H9 (cell line): ENCODE data around the gene KRT9. TPM values are rescaled to one million over a fixed set of nuclear protein-coding genes. Genes with fewer than 3 reads are reported as not detected.

Experiments used
- DNase-seq: peaks from one replicate; pipeline ENCODE4 v3.0.0-alpha.2; 2017
- H2AFZ ChIP-seq: one replicate; pipeline ENCODE4 v1.6.1; 2013; ENCODE audit warnings: mild to moderate bottlenecking, low read length, control low read depth, moderate library complexity
- H2AK5ac ChIP-seq: 2 replicates; pipeline ENCODE4 v1.6.1; 2013; ENCODE audit warnings: low read length, control low read depth, mixed read lengths; ENCODE audit not compliant: insufficient read length
- H2BK120ac ChIP-seq: one replicate; pipeline ENCODE4 v1.6.1; 2013; ENCODE audit warnings: low read depth, mild to moderate bottlenecking, low read length, control low read depth, inconsistent platforms; ENCODE audit not compliant: poor library complexity, severe bottlenecking
- H2BK12ac ChIP-seq: 2 replicates; pipeline ENCODE4 v1.6.1; 2013; ENCODE audit warnings: low read length, control low read depth, mixed read lengths, low read depth; ENCODE audit not compliant: insufficient read length
- H2BK15ac ChIP-seq: 2 replicates; pipeline ENCODE4 v1.6.1; 2013; ENCODE audit warnings: low read depth, low read length, control low read depth
- H2BK20ac ChIP-seq: one replicate; pipeline ENCODE4 v1.6.1; 2013; ENCODE audit warnings: low read depth, mild to moderate bottlenecking, low read length, control low read depth, inconsistent platforms; ENCODE audit not compliant: poor library complexity, severe bottlenecking
- H2BK5ac ChIP-seq: 2 replicates; pipeline ENCODE4 v1.6.1; 2013; ENCODE audit warnings: low read length, control low read depth, mixed read lengths; ENCODE audit not compliant: insufficient read length
- H3K14ac ChIP-seq: 2 replicates; pipeline ENCODE4 v1.6.1; 2013; ENCODE audit warnings: low read length, control low read depth; ENCODE audit not compliant: insufficient read depth
- H3K18ac ChIP-seq: 2 replicates; pipeline ENCODE4 v1.6.1; 2013; ENCODE audit warnings: low read depth, mild to moderate bottlenecking, mixed read lengths, low read length, control low read depth; ENCODE audit not compliant: insufficient read length
- H3K23ac ChIP-seq: 2 replicates; pipeline ENCODE4 v1.6.1; 2013; ENCODE audit warnings: low read length, control low read depth, mixed read lengths, low read depth; ENCODE audit not compliant: insufficient read length
- H3K23me2 ChIP-seq: 2 replicates; pipeline ENCODE4 v1.6.1; 2013; ENCODE audit warnings: low read depth, mild to moderate bottlenecking, mixed read lengths, low read length, control low read depth; ENCODE audit not compliant: insufficient read length, poor library complexity, severe bottlenecking
- H3K27ac ChIP-seq: 2 replicates; pipeline ENCODE4 v1.5.1; 2013; ENCODE audit warnings: low read length, control low read depth, mixed read lengths, low read depth; ENCODE audit not compliant: insufficient read length
- H3K27me3 ChIP-seq: 2 replicates; pipeline ENCODE4 v1.6.1; 2013; ENCODE audit warnings: low read length, control low read depth, inconsistent platforms; ENCODE audit not compliant: insufficient read depth
- H3K4ac ChIP-seq: 2 replicates; pipeline ENCODE4 v1.6.1; 2013; ENCODE audit warnings: low read depth, mild to moderate bottlenecking, control low read depth, inconsistent platforms, low read length, moderate library complexity
- H3K4me1 ChIP-seq: 2 replicates; pipeline ENCODE4 v1.6.1; 2013; ENCODE audit warnings: low read length, control low read depth, inconsistent platforms; ENCODE audit not compliant: insufficient read depth
- H3K4me2 ChIP-seq: 2 replicates; pipeline ENCODE4 v1.6.1; 2013; ENCODE audit warnings: low read length, control low read depth, mixed read lengths; ENCODE audit not compliant: insufficient read length, insufficient read depth
- H3K56ac ChIP-seq: 2 replicates; pipeline ENCODE4 v1.6.1; 2013; ENCODE audit warnings: low read depth, mild to moderate bottlenecking, mixed read lengths, low read length, control low read depth; ENCODE audit not compliant: insufficient read length
- H3K79me1 ChIP-seq: 2 replicates; pipeline ENCODE4 v1.6.1; 2013; ENCODE audit warnings: low read depth, mild to moderate bottlenecking, moderate library complexity, low read length, control low read depth, inconsistent platforms; ENCODE audit not compliant: insufficient read depth, poor library complexity, severe bottlenecking
- H3K79me2 ChIP-seq: 2 replicates; pipeline ENCODE4 v1.6.1; 2013; ENCODE audit warnings: low read length, control low read depth, inconsistent platforms; ENCODE audit not compliant: insufficient read depth
- H3K9ac ChIP-seq: 2 replicates; pipeline ENCODE4 v1.6.1; 2013; ENCODE audit warnings: low read length, control low read depth, mixed read lengths; ENCODE audit not compliant: insufficient read length; ENCODE audit errors: extremely low read depth
- H3K9me3 ChIP-seq: one replicate; pipeline ENCODE4 v1.6.1; 2013; ENCODE audit warnings: low read depth, low read length, inconsistent platforms; ENCODE audit not compliant: control insufficient read depth
- H3T11ph ChIP-seq: one replicate; pipeline ENCODE4 v1.6.1; 2013; ENCODE audit warnings: mild to moderate bottlenecking, low read length, control low read depth, inconsistent platforms
- H4K20me1 ChIP-seq: one replicate; pipeline ENCODE4 v1.6.1; 2013; ENCODE audit not compliant: control insufficient read depth, insufficient read length, insufficient read depth
- H4K5ac ChIP-seq: 2 replicates; pipeline ENCODE4 v1.6.1; 2013; ENCODE audit warnings: low read depth, mild to moderate bottlenecking, mixed read lengths, low read length, control low read depth; ENCODE audit not compliant: insufficient read length
- H4K8ac ChIP-seq: replicated peaks from 2 replicates; pipeline ENCODE4 v1.6.1; 2013; ENCODE audit warnings: low read length, control low read depth, mixed read lengths, low read depth; ENCODE audit not compliant: insufficient read length
- H4K91ac ChIP-seq: 2 replicates; pipeline ENCODE4 v1.6.1; 2013; ENCODE audit warnings: low read depth, mild to moderate bottlenecking, moderate library complexity, mixed read lengths, low read length, control low read depth; ENCODE audit not compliant: insufficient read length
- H3K27ac Mint-ChIP-seq, 3 experiments: 2 replicates in 2 of 3; 3 replicates in 1 of 3; pipeline ENCODE4 v1.8.0; 2020 to 2021; ENCODE audit warnings: mixed read lengths in 3 of 3, mild to moderate bottlenecking in 1 of 3, moderate library complexity in 1 of 3
- H3K27me3 Mint-ChIP-seq: 2 replicates; pipeline ENCODE4 v1.8.0; 2021; ENCODE audit warnings: low read depth, mild to moderate bottlenecking, moderate library complexity, mixed read lengths
- H3K36me3 Mint-ChIP-seq, 3 experiments: 2 replicates in 2 of 3; 3 replicates in 1 of 3; pipeline ENCODE4 v1.8.0; 2020 to 2021; ENCODE audit warnings: low read depth in 3 of 3, mixed read lengths in 3 of 3; ENCODE audit not compliant: insufficient read depth in 1 of 3
- H3K4me1 Mint-ChIP-seq, 2 experiments: 2 replicates each; pipeline ENCODE4 v1.8.0; 2020; ENCODE audit warnings: mixed read lengths in 2 of 2
- H3K4me3 Mint-ChIP-seq, 2 experiments: 2 replicates in 1 of 2; 3 replicates in 1 of 2; pipeline ENCODE4 v1.8.0; 2020 to 2021; ENCODE audit warnings: mild to moderate bottlenecking in 2 of 2, mixed read lengths in 2 of 2, moderate library complexity in 1 of 2
- H3K9me3 Mint-ChIP-seq, 2 experiments: 2 replicates in 1 of 2; 3 replicates in 1 of 2; pipeline ENCODE4 v1.8.0; 2020; ENCODE audit warnings: mild to moderate bottlenecking in 2 of 2, mixed read lengths in 2 of 2, moderate library complexity in 1 of 2
- WGBS: extraction: QIAGEN DNeasy Blood & Tissue Kit; methylation state at CpG from one replicate; pipeline ENCODE4 v1.1.7; 2013; ENCODE audit warnings: missing lambda C conversion rate, low lambda C conversion rate, mixed read lengths; ENCODE audit not compliant: insufficient read length; ENCODE audit errors: extremely low coverage; 5-methylcytosine and 5-hydroxymethylcytosine counted together
- total RNA-seq: library from RNA; stranded (reverse); gene quantifications from 2 replicates; pipeline ENCODE4 v1.2.1, GENCODE V29; 2021
- TF ChIP-seq, protein P1 (sequence below): fragments of 200-600 bp; sonication (generic); conservative IDR thresholded peaks from 3 replicates; pipeline ENCODE4 v1.8.0; 2021; ENCODE audit warnings: antibody characterized with exemption, mild to moderate bottlenecking

The KRT9 gene
- total RNA-seq, 1 experiment from 2014 or later: not detected

DNA sequence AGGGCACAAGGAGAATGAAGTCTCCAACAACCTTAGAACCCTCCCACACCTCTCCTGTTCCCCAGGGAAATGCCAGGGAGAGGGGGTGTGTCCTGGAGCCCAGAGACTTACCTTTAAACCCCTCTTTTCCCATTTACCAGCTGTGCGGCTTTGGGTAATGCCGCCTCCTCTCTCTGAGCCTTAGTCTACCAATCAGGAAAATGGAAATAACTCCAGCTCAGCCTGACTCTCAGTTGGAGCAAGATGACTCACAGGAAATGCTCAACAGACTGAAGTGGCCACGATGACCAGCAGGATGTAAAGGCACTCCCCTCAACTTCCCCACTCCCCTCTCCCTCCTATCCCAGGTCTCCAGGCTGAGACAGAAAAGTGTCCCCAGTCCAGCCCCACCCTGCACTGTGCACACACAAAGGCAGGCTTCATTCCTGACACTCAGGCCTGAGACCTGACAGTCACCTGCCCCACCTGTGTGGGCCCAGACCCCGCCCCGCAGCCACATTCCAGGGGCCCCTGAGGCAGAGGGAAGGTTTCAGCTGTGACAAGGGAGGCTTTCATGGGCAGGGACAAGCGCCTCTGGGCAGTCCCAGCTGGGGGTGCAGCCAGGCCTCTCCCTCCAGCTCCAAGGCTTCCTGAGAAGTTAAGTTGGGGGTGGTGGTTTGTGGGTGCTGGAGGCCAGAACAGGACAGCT is 50.1 kb downstream of the KRT9 start:
- H3K36me3 Mint-ChIP-seq: peaks cover 21 to 38% (median 33%) of the 10 kb centered on the region in 3 experiments; a peak in 6 of 7 replicates
- peak overlapping the region; percentile 36 to 89 (median 83); a peak in 4 of 7 replicates for H3K27ac Mint-ChIP-seq
- Histone ChIP-seq H2BK12ac (no peak overlapping the region), H4K20me1 (no peaks in the 10 kb centered on the region), H2BK15ac (no peak overlapping the region), H3K79me2 (peaks cover under 1% of the 10 kb centered on the region; the same call in 1 of the 2 replicates), H4K91ac (no peak overlapping the region), H3K27me3 (no peaks in the 10 kb centered on the region), H2AFZ (no peak overlapping the region), H2AK5ac (no peak overlapping the region), H3K23me2 (peaks cover under 1% of the 10 kb centered on the region), H2BK20ac (no peak overlapping the region), H4K5ac (no peak overlapping the region), H3K23ac (no peak overlapping the region), H4K8ac (no peak overlapping the region), H3K4me2 (no peak overlapping the region), H2BK5ac (no peak overlapping the region), H3K56ac (no peak overlapping the region), H3K4me1 (no peaks in the 10 kb centered on the region; the same call in 1 of the 2 replicates), H3K14ac (no peak overlapping the region), H2BK120ac (no peak overlapping the region), H3T11ph (no peak overlapping the region), H3K27ac (no peak overlapping the region), H3K9ac (no peak overlapping the region), H3K4ac (no peak overlapping the region), H3K9me3 (no peaks in the 10 kb centered on the region), H3K79me1 (no peaks in the 10 kb centered on the region), H3K18ac (no peak overlapping the region)
- TF ChIP-seq, protein P1, sequence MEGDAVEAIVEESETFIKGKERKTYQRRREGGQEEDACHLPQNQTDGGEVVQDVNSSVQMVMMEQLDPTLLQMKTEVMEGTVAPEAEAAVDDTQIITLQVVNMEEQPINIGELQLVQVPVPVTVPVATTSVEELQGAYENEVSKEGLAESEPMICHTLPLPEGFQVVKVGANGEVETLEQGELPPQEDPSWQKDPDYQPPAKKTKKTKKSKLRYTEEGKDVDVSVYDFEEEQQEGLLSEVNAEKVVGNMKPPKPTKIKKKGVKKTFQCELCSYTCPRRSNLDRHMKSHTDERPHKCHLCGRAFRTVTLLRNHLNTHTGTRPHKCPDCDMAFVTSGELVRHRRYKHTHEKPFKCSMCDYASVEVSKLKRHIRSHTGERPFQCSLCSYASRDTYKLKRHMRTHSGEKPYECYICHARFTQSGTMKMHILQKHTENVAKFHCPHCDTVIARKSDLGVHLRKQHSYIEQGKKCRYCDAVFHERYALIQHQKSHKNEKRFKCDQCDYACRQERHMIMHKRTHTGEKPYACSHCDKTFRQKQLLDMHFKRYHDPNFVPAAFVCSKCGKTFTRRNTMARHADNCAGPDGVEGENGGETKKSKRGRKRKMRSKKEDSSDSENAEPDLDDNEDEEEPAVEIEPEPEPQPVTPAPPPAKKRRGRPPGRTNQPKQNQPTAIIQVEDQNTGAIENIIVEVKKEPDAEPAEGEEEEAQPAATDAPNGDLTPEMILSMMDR: no peak
- no peaks in the 10 kb centered on the region; the same call in 1 of the 2 replicates for H3K27me3 Mint-ChIP-seq
- peaks cover 28 to 41% of the 10 kb centered on the region in 2 experiments for H3K4me1 Mint-ChIP-seq
- no CpG with 5 or more reads among the region's 6 CpGs for WGBS
- peak; percentile 76 for DNase-seq
- H3K4me3 Mint-ChIP-seq: no peak overlapping the region
- no peaks in the 10 kb centered on the region; a peak in 1 of 5 replicates for H3K9me3 Mint-ChIP-seq
